NT2/D1 (cell line): ENCODE measurements around the gene NSD1.

Experiments used
- SUZ12 ChIP-seq: IDR thresholded peaks from 2 replicates; pipeline ENCODE4 v1.6.1; 2011; ENCODE audit not compliant: insufficient read length, insufficient read depth; ENCODE audit errors: extremely low read depth
- YY1 ChIP-seq: IDR thresholded peaks from 2 replicates; pipeline ENCODE4 v1.6.1; 2011; ENCODE audit not compliant: insufficient read length, insufficient read depth
- ZNF274 ChIP-seq: IDR thresholded peaks from 2 replicates; pipeline ENCODE4 v1.6.1; 2011; ENCODE audit warnings: mild to moderate bottlenecking, low read depth, low read length

- TF ChIP-seq ZNF274: no peak
- TF ChIP-seq YY1: no peak
- TF ChIP-seq SUZ12: no peak
These were observed 164.3 kb downstream of the NSD1 start for GRCh38 chr5:177297922-177298321.
